Brain pericyte (primary cell): Measurements from ENCODE around the gene SCARF2.
"Not testable (repeated sequence)": the region's sequence is repeated elsewhere in the genome, so short reads cannot be mapped to it uniquely, and the experiment has no call there.

Experiments
- DNase-seq: peaks from one replicate; pipeline ENCODE4 v3.0.0-alpha.2; 2012; ENCODE audit warnings: low read depth, low spot score

Gene SCARF2

GRCh38 chr22:20427945-20428417, 9.6 kb downstream of the SCARF2 start:
- no peak for DNase-seq

GRCh38 chr22:20427104-20427944, 10.3 kb downstream of the SCARF2 start:
- no peak for DNase-seq

- no peak for DNase-seq
Observed at GRCh38 chr22:20426259-20426615, 11.4 kb downstream of the SCARF2 start.

- DNase-seq: no peak
Observed at GRCh38 chr22:20425566-20426258, 11.9 kb downstream of the SCARF2 start.

GRCh38 chr22:20424932-20425565, 12.6 kb downstream of the SCARF2 start:
- DNase-seq: peak; percentile 64

GRCh38 chr22:20424568-20424931, 13.1 kb downstream of the SCARF2 start:
- no peak for DNase-seq

GRCh38 chr22:20423906-20424551, 13.6 kb downstream of the SCARF2 start:
- DNase-seq: no peak

- DNase-seq: no peak
Observed at GRCh38 chr22:20423008-20423905, 14.4 kb downstream of the SCARF2 start.

GRCh38 chr22:20422271-20423007, 15.2 kb downstream of the SCARF2 start:
- DNase-seq: no peak

GRCh38 chr22:20421507-20421874, 16.1 kb downstream of the SCARF2 start:
- no peak for DNase-seq

- no peak for DNase-seq
Observed at GRCh38 chr22:20420157-20420842, 17.3 kb downstream of the SCARF2 start.

GRCh38 chr22:20419664-20419951, 18.0 kb downstream of the SCARF2 start:
- no peak for DNase-seq

GRCh38 chr22:20418211-20418788, 19.3 kb downstream of the SCARF2 start:
- no peak for DNase-seq

- DNase-seq: not testable (repeated sequence)
Observed at GRCh38 chr22:20415699-20416098, 21.9 kb downstream of the SCARF2 start.

- not testable (repeated sequence) for DNase-seq
Observed at GRCh38 chr22:20415241-20415640, 22.4 kb downstream of the SCARF2 start.

GRCh38 chr22:20414450-20414849, 23.2 kb downstream of the SCARF2 start:
- DNase-seq: no peak

- DNase-seq: no peak
Observed at GRCh38 chr22:20414059-20414440, 23.6 kb downstream of the SCARF2 start.

GRCh38 chr22:20413217-20414058, 24.2 kb downstream of the SCARF2 start:
- DNase-seq: no peak
